Cerebellar nuclear complex (tissue), 1 donor: Measurements from ENCODE around the gene PRSS53.
A peak's percentile ranks its signal among the peaks of the same experiment; 100 is the strongest.

Source experiments
- DNase-seq, 2 experiments: peaks; one replicate each; lab custom pipeline; 2025; lab: John Stamatoyannopoulos, UW

The PRSS53 gene

GRCh38 chr16:31094424-31095120 is 5.8 kb upstream of the PRSS53 start, which contains the start of gene VKORC1:
VKORC1 (minus strand) TSS chr16:31094797; CDS start chr16:31094729, 68 bp downstream.
- DNase-seq = peak; percentile 76 to 84

DNA sequence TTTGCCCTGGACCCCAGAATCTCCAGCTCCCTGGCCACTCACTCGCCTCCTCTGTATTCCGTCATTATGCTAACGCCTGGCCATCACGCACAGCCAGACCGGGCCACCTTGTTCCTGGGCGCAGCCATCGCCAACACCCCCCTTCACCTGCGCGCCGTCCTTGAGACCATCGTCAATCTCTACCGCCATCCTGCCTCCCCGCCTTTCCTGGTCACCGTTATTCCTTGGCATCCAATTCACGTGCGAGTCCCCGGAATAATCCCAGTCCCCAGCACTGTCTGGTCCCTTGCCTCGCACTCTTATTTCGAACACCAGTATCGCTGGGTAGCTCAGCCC is 5.3 kb upstream of the PRSS53 start:
- no peak for DNase-seq

DNA sequence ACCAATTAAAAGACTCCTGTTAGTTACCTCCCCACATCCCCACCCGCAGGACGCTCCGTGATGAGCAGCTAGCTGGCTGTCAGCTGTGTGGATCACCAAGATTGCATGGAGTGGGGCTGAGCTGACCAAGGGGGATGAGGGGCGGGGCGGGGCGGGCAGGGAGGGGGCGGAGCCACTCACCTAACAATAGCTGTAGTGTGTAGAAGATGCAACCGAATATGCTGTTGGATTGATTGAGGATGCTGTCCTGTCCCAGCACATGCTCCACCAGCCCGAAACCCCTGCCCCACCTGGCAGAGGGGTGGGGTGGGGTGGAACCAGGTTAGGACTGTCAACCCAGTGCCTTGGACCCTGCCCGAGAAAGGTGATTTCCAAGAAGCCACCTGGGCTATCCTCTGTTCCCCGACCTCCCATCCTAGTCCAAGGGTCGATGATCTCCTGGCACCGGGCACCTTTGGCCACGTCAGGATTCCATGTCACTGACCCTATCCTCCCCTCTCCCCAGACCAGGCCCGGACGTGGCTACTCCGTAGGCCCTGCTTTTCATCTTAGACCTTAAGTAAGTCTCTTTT is 4.5 kb upstream of the PRSS53 start:
- DNase-seq = no peak

- DNase-seq = no peak
These were observed 3.6 kb upstream of the PRSS53 start for GRCh38 chr16:31092330-31092729.

DNA sequence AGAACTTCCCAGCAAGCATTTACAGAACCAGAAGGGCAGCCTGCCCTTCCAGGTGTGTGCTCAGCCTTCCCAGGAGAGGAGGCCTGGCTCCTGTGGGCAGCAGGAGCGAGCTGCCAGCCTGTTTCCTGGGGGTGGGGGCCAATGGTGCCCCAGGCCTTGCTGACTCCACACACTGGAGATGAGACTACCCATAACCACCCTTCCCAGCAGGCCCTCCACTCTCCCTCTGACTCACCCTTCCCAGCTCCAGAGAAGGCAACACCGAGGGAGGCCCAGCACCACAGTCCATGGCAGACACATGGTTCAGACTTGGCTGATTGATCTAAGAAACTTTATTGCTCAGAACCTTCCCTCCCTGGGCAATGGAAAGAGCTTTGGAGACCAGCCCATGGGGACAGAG is 1.8 kb upstream of the PRSS53 start:
- no peak for DNase-seq

DNA sequence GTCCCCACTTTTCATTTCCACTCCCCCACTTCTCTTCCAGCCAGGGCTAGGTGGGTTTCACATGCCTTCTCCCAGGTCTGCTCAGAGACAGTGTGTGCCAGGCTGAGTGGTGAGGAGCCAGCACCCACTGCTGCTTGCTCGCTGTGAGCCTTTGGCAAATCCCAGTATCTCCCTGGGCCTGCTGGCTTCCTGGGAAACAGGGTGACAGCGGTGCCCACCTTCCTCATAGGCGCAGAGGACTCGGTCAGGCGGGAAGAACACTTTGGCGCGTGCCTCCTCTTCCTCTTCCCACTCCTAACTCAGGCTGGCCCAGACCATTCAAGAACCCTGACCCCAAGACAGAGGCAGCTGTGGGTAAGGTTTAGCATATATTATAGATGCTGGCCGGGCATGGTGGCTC is 456 bp upstream of the PRSS53 start:
- no peak for DNase-seq

DNA sequence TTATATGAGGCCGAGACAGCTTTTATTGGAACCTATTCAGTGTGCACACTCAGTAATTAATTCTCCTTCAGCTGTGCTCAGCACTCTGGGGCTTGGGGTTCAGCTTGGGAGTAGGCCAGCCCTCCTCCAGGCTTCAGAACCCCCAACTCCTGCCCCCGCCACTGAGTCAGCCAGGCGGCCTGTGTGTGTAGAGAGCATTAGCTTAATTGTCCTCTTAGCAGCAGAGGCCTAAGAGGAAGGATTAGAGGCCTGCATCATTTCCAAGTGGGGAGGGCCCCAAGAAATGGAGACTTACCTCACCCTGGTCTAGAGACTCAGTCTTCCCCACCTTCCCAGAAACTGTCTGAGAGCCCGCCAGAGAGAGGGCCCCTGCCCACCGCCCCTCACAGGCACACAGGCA is 772 bp downstream of the PRSS53 start:
- no peak for DNase-seq

DNA sequence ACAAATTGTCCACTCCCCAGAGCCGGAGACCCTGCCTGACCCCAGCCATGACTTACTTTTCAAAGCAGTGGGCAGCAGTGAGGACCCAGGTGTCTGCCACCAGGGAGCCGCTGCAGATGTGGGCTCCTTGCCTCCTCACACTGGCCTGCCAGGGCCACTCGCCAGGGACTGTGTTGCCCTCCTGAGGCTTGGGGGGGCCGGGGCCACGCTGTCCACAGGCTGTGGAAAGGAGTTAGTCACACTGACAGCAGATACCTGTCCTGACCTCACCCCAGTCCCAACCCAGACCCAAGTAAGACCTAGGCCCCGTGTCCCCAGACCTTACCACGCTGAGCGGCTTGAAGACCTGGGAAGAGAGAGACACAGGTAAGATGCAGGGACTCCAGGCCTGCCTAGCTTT is 1.3 kb downstream of the PRSS53 start:
- DNase-seq = no peak

DNA sequence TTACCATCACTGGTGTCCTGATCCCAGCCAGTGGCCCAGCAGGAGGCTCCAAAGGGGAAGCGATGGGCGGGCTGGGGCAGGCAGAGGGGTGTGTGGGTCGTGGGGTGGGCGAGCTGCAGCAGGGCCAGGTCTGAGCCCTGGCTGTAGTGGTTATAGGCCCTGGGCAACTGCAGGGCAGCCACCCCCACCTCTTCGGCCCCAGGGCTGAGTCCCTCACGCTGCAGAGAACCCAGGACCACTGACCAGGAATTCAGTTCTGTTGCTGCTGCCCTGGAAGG is 2.2 kb downstream of the PRSS53 start:
- no peak for DNase-seq

DNA sequence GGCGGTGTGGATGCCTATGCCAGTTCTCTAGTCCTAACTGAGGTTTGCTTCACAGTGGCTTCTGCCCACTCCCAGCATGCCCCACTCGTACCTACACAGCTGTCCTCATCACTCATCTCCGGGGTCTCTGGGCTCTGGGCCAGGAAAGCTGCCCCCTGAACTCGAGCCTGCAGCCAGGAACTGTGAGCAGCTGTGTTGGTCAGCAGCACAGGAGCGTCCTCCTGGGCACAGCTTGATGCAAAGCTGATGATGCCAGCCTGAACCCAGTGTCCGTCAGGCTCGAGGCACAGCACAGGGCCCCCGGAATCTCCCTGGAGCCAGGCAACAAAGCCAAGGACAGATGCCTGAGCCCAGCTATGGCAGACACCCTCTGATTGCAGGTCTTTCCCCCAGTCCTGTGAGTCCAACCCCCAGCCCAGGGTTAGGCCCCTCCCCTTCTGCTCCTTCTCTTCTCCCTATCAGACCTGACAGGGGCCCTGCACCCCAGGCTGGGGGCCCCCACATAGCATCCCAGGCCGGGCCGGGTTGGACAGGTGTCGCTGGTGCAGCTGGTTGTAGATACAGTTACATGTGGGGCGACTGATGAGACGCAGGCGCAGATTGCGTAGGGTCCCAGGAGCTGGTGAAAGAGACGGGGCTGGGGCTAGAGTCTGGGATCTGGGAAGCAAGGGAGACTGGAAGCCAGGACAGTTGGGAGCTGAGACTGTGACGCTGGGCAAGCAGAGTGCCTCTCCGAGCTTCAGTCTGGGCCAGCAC is 2.7 kb downstream of the PRSS53 start:
- no peak for DNase-seq

DNA sequence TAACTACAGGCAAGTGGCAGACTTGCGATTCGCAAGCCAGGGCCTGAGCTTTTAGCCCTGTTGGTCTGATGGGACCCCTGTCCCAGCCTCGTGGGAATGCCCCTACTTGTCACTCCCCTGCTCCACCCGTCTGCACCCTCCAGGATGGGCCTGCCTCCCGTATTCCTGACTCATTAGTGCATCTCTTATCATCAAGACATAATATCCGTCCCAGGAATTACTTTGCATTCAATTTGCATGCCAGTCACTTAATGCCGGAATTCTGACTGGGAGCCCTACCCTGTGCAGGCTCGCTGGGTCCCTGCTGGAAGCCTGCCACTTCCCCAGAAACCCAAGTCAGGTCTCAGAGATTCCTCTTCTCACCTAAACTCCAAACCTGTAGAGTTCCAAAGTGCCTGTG is 3.3 kb downstream of the PRSS53 start:
- DNase-seq = no peak

DNA sequence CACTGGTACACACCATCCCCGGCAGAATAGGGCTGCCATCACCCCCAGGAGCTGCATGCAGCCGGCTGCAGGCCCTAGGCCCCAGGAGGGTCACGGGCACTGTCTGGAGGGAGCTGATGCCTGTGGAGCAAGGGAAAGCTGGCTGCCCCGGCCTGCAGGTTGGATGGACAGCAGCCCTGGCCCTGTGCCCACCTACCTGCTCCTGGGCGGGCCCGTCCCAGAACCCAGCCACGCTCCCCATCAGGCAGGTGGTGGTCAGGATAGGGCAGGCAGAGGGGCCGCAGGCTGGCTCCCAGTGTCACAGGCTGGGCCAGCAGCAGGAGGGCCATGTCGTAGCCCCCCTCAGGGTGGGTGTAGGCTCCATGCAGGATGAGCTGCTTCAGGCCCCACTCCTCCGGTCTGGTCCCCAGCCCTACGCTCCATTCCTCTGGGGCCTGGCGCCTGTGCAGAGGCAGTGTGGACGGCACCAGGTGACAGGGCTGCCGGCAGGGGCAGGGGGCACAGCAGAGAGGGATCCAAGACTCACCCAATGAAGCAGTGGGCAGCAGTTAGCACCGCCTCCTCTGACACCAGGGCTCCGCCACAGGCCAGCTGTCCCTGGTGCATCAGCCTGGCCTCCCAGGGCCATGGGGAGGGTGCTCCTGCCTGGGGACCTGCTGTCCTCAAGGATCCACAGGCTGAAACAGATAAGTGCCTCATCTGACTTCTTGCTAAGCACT is 4.0 kb downstream of the PRSS53 start:
- no peak for DNase-seq

GRCh38 chr16:31083981-31084380 is 4.8 kb downstream of the PRSS53 start:
- no peak for DNase-seq

GRCh38 chr16:31083556-31083955 is 5.2 kb downstream of the PRSS53 start:
- no peak for DNase-seq

DNA sequence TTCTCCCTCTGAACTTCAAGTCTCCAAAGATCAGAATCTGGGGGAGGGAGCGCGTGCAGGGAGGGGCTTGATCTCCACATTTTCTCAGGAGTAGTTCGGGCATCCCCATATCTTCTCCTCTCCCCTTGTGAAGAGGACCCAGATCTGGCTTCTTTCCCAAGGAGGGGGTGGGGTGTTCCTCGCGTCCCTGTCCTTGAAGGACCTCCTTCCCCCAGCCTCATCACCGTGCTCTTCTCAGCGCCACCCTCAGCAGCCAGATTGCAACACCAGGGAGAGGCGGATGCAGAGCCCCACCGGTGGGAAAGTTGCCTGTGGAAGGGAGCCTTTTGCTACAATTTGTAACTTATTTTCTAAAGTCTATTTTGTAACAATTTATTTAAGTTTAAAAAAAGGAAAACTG is 5.7 kb downstream of the PRSS53 start:
- DNase-seq = no peak

GRCh38 chr16:31082368-31083045 is 6.2 kb downstream of the PRSS53 start:
- no peak for DNase-seq

DNA sequence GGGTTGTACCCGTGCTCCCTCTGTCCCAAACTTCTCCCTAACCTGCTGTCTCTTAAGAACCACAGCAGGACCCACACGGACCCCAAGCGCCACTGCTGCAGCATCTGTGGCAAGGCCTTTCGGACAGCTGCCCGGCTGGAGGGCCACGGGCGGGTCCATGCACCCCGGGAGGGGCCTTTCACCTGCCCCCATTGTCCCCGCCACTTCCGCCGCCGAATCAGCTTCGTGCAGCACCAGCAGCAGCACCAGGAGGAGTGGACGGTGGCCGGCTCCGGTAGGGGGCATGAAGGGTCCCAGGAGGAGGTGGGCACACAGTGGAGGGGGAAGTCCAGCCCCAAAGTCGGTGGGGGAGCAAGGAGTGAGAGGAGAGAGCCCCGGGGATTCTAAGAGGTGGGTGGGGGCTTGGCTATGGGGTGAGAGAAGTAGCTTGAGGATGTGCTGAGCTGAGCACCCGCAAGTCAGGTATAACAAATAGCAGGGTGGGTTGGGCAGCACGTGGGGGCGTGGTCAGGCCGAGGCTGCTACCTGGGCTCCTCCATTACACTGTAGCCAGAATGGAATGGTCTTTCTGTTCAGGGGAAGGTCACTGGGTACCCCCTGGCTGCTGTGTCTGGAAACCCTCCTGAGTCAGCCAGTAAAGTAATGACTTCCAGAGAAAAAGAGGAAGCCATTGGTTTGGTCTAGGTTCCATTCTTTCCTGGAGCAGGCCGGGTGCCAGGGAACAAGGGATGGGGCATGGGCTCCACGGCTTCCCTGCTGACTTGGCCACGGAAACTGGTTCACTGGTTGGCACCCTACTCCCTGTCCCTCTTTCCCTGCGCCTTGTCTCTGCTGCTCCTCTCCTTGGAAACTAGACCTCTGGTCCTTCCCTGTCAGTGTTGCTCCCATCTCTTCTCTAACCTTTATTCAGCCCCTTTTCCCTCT is 7.1 kb downstream of the PRSS53 start:
- DNase-seq = no peak

DNA sequence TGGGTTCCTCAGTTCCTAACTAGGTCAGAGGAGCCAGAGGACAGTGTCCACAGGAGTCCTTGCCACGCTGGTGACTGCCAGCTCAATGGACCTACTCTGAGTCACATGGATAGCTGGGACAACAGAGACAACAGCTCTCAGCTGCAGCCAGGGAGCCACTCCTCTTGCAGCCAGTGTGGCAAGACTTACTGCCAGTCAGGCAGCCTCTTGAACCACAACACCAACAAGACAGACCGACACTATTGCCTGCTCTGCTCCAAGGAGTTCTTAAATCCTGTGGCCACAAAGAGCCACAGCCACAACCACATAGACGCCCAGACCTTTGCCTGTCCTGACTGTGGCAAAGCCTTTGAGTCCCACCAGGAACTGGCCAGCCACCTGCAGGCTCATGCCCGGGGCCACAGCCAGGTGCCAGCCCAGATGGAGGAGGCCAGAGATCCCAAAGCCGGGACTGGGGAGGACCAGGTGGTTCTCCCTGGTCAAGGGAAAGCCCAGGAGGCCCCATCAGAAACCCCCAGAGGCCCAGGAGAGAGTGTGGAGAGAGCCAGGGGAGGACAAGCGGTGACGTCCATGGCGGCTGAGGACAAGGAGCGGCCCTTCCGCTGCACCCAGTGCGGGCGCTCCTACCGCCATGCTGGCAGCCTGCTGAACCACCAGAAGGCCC is 7.9 kb downstream of the PRSS53 start:
- DNase-seq = no peak

DNA sequence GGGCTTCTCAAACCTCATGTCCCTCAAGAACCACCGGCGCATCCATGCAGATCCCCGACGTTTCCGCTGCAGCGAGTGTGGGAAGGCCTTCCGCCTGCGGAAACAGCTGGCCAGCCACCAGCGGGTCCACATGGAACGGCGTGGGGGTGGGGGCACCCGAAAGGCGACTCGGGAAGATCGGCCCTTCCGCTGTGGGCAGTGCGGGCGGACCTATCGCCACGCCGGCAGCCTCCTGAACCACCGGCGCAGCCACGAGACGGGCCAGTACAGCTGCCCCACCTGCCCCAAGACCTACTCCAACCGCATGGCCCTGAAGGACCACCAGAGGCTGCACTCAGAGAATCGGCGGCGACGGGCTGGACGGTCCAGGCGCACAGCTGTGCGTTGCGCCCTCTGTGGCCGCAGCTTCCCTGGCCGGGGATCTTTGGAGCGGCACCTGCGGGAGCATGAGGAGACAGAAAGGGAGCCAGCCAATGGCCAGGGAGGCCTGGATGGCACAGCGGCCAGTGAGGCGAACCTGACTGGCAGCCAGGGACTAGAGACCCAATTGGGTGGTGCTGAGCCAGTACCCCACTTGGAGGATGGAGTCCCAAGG is 8.6 kb downstream of the PRSS53 start:
- DNase-seq = no peak

DNA sequence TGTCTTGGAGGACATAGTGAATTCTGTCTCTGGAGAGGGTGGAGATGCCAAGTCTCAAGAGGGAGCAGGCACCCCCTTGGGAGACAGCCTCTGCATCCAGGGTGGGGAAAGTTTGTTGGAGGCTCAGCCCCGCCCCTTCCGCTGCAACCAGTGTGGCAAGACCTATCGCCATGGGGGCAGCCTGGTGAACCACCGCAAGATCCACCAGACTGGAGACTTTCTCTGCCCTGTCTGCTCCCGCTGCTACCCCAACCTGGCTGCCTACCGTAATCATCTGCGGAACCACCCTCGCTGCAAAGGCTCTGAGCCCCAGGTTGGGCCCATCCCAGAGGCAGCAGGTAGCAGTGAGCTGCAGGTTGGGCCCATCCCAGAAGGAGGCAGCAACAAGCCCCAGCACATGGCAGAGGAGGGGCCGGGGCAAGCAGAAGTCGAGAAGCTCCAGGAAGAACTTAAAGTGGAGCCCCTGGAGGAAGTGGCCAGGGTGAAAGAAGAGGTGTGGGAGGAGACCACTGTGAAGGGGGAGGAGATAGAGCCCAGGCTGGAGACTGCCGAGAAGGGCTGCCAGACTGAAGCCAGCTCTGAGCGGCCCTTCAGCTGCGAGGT is 9.3 kb downstream of the PRSS53 start:
- no peak for DNase-seq
